ENCODE measurements around the gene C11orf24. TPM values are rescaled to one million over a fixed set of nuclear protein-coding genes. Genes with fewer than 3 reads are reported as not detected.

C11orf24 gene
- polyA plus RNA-seq, 1 of the 3 experiments (the other 2 are of a cell fraction), result 50.9 TPM

GRCh38 chr11:68263444-68264035 lies 8.2 kb downstream of the C11orf24 start:
- Histone ChIP-seq H3K9me3 (no peaks in the 10 kb centered on the region), H3K4me2 (no peak overlapping the region), H3K79me2 (ENCODE audit: insufficient read depth) (peaks cover 26% of the 10 kb centered on the region; the same call in 1 of the 2 replicates), H3K27me3 (ENCODE audit: insufficient read depth) (no peaks in the 10 kb centered on the region), H3K4me3 (ENCODE audit: low read depth in 2 of 2, low read length in 1 of 2) (no peak overlapping the region), H4K20me1 (ENCODE audit: insufficient read depth) (no peaks in the 10 kb centered on the region), H3K9ac (no peak overlapping the region), H3K36me3 (replicated peaks in 1 of 2; ENCODE audit: control insufficient read depth in 1 of 2, insufficient read depth in 2 of 2, low read length in 1 of 2) (peaks cover 14 to 60% of the 10 kb centered on the region in 2 experiments), H3K4me1 (ENCODE audit: control insufficient read depth in 1 of 2, insufficient read depth in 2 of 2, low read depth in 1 of 2, low read length in 1 of 2) (no peaks in the 10 kb centered on the region), H3K27ac (ENCODE audit: low read depth in 2 of 2, low read length in 1 of 2) (no peak overlapping the region), H2AFZ (ENCODE audit: low read depth) (no peak overlapping the region), H3F3A (replicated peaks; ENCODE audit: insufficient read depth) (no peaks in the 10 kb centered on the region), H3K9me2 (no peaks in the 10 kb centered on the region)
- TF ChIP-seq POLR2AphosphoS5 (IDR thresholded peaks at IDR 0.05; ENCODE audit: low read depth, low read length) (no peak), JUND (IDR thresholded peaks at IDR 0.05) (no peak), RCOR1 (IDR thresholded peaks at IDR 0.05; ENCODE audit: low read length) (no peak), EP300 (IDR thresholded peaks at IDR 0.05; ENCODE audit: borderline replicate concordance in 1 of 2, low read depth in 1 of 2, low read length in 1 of 2) (no peak), CHD2 (IDR thresholded peaks at IDR 0.05; ENCODE audit: low read length, partially characterized antibody) (no peak), NFIC (IDR thresholded peaks at IDR 0.05; ENCODE audit: borderline replicate concordance) (no peak), ELF1 (IDR thresholded peaks at IDR 0.05) (no peak)
- ChIA-PET CTCF (interaction anchor here (2.4 kb wide), 1 partner anchor 34 kb away, joined by 9 read pairs; no protein-coding TSS in a partner anchor), POLR2A (no interaction called here)
- no peak for DNase-seq
- WGBS (ENCODE audit: low lambda C conversion rate), result 98% methylated on average over 5 of the region's 13 CpGs

GRCh38 chr11:68262544-68262827 lies 9.3 kb downstream of the C11orf24 start:
- Histone ChIP-seq H2AFZ (ENCODE audit: low read depth) (no peak overlapping the region), H3K4me2 (no peak overlapping the region), H3K9me2 (no peaks in the 10 kb centered on the region), H4K20me1 (ENCODE audit: insufficient read depth) (no peaks in the 10 kb centered on the region), H3K9ac (no peak overlapping the region), H3K4me3 (ENCODE audit: low read depth in 2 of 2, low read length in 1 of 2) (no peak overlapping the region), H3K27me3 (ENCODE audit: insufficient read depth) (no peaks in the 10 kb centered on the region), H3K79me2 (ENCODE audit: insufficient read depth) (peaks cover 17% of the 10 kb centered on the region; the same call in 1 of the 2 replicates), H3F3A (replicated peaks; ENCODE audit: insufficient read depth) (no peaks in the 10 kb centered on the region), H3K27ac (ENCODE audit: low read depth in 2 of 2, low read length in 1 of 2) (no peak overlapping the region), H3K36me3 (replicated peaks in 1 of 2; ENCODE audit: control insufficient read depth in 1 of 2, insufficient read depth in 2 of 2, low read length in 1 of 2) (peaks cover 14 to 54% of the 10 kb centered on the region in 2 experiments), H3K4me1 (ENCODE audit: control insufficient read depth in 1 of 2, insufficient read depth in 2 of 2, low read depth in 1 of 2, low read length in 1 of 2) (peaks cover 0 to 4% of the 10 kb centered on the region in 2 experiments; a peak in 1 of 4 replicates), H3K9me3 (no peaks in the 10 kb centered on the region)
- TF ChIP-seq SIN3A (IDR thresholded peaks at IDR 0.05; ENCODE audit: borderline replicate concordance, low read depth, low read length) (no peak), GATA2 (CRISPR knock-in tag; IDR thresholded peaks at IDR 0.05) (no peak), ELF1 (IDR thresholded peaks at IDR 0.05) (no peak), POLR2AphosphoS5 (IDR thresholded peaks at IDR 0.05; ENCODE audit: low read depth, low read length) (no peak), TCF12 (IDR thresholded peaks at IDR 0.05) (no peak), MAX (IDR thresholded peaks at IDR 0.05; ENCODE audit: low read depth) (no peak)
- POLR2A ChIA-PET, result no interaction called here
- DNase-seq, result no peak
- 98% methylated on average over 7 of the region's 8 CpGs for WGBS (ENCODE audit: low lambda C conversion rate)
- CTCF ChIA-PET, result interaction anchor here (2.4 kb wide), 1 partner anchor 35 kb away, joined by 9 read pairs; no protein-coding TSS in a partner anchor

GRCh38 chr11:68261749-68262543 lies 9.8 kb downstream of the C11orf24 start:
- Histone ChIP-seq H3K27ac (ENCODE audit: low read depth in 2 of 2, low read length in 1 of 2) (no peak overlapping the region), H3K4me1 (ENCODE audit: control insufficient read depth in 1 of 2, insufficient read depth in 2 of 2, low read depth in 1 of 2, low read length in 1 of 2) (peaks cover 0 to 4% of the 10 kb centered on the region in 2 experiments; a peak in 2 of 4 replicates), H3K9me3 (no peaks in the 10 kb centered on the region), H3K4me2 (no peak overlapping the region), H2AFZ (ENCODE audit: low read depth) (no peak overlapping the region), H3K4me3 (ENCODE audit: low read depth in 2 of 2, low read length in 1 of 2) (no peak overlapping the region), H3K79me2 (ENCODE audit: insufficient read depth) (peaks cover 14% of the 10 kb centered on the region; the same call in 1 of the 2 replicates), H3K36me3 (replicated peaks in 1 of 2; ENCODE audit: control insufficient read depth in 1 of 2, insufficient read depth in 2 of 2, low read length in 1 of 2) (peaks cover 14 to 49% of the 10 kb centered on the region in 2 experiments), H3K9me2 (no peaks in the 10 kb centered on the region), H3F3A (replicated peaks; ENCODE audit: insufficient read depth) (no peaks in the 10 kb centered on the region), H4K20me1 (ENCODE audit: insufficient read depth) (no peaks in the 10 kb centered on the region), H3K27me3 (ENCODE audit: insufficient read depth) (no peaks in the 10 kb centered on the region), H3K9ac (no peak overlapping the region)
- CTCF ChIA-PET, result interaction anchor here (1.0 to 1.5 kb wide), 2 partner anchors 9 to 122 kb away, joined by 3 read pairs; no protein-coding TSS in a partner anchor
- WGBS (ENCODE audit: low lambda C conversion rate), result 94% methylated on average over 19 of the region's 24 CpGs
- no peak for DNase-seq
- no peak for TF ChIP-seq SMC3 (IDR thresholded peaks at IDR 0.05; ENCODE audit: low read depth, low read length)
- no peak for TF ChIP-seq USF2 (IDR thresholded peaks at IDR 0.05; ENCODE audit: borderline replicate concordance, low read depth, low read length)
- TF ChIP-seq CTCF (IDR thresholded peaks at IDR 0.05), result no peak
- POLR2A ChIA-PET, result no interaction called here

All from SK-N-SH (cell line).